ENCODE measurements around the gene LNX1. TPM values are rescaled to one million over a fixed set of nuclear protein-coding genes. Genes with fewer than 3 reads are reported as not detected.
A peak's percentile ranks its signal among the peaks of the same experiment; 100 is the strongest.

LNX1 gene
- total and polyA plus RNA-seq, 2 donors (not counting 3 experiments of a cell fraction or from before 2014, with no cell fraction given) = 0.72 to 1.3 TPM

DNA sequence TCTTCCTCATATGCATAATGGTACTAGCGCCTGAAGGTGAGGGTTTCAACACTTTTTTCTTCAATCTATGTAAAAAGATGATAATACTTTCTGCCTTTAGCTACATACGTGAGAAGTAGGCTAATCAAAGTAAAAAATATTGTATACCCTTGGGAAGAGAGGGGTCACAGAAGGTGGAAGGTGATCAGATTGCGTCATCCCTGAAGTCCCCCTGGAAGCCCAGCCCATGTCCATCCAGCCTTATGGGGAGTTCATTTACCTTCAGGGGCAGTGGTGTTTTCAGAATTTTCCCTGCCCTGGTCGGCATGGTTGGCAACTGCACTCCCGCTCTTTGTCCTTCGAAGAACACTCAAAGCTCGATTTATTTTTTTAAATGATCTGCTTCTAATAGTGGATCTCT is 84.2 kb downstream of the LNX1 start:
- BruUV-seq (replicated peaks) = no TSS peak
- peaks cover 10 to 13% of the 10 kb centered on the region in 2 experiments for H3K27me3 ChIP-seq (ENCODE audit: control insufficient read depth in 2 of 2, insufficient read depth in 2 of 2, low read length in 2 of 2)
- H4K20me1 ChIP-seq (replicated peaks; ENCODE audit: control insufficient read depth, extremely low read depth, insufficient read depth, low read length) = no peaks in the 10 kb centered on the region
- no peak overlapping the region for H2AFZ ChIP-seq (ENCODE audit: low read depth, low read length)
- H3K9ac ChIP-seq (replicated peaks; ENCODE audit: extremely low read depth, insufficient read depth, low read length) = no peak overlapping the region
- no peaks in the 10 kb centered on the region for H3K36me3 ChIP-seq (ENCODE audit: control insufficient read depth in 2 of 2, extremely low read depth in 1 of 2, insufficient read depth in 2 of 2, low read length in 2 of 2)
- H3K27ac ChIP-seq (ENCODE audit: insufficient read depth, low read depth, low read length) = no peak overlapping the region
- dilution Hi-C loops (cut with MboI; ENCODE audit: extremely low pct_ligation_motif_present, low sequenced_read_pairs) = no loop called here
- TF ChIP-seq POLR2A (IDR thresholded peaks at IDR 0.05; ENCODE audit: low read depth, low read length) (no peak), POLR2AphosphoS5 (IDR thresholded peaks at IDR 0.05; ENCODE audit: insufficient read depth, low read depth, low read length) (no peak), EZH2 (IDR thresholded peaks at IDR 0.05; ENCODE audit: borderline replicate concordance, low read depth, low read length, severe bottlenecking) (no peak), MYC (IDR thresholded peaks at IDR 0.05; ENCODE audit: low read depth, low read length) (no peak), GATA2 (IDR thresholded peaks at IDR 0.05; ENCODE audit: insufficient read depth, insufficient read length, low read depth, low read length) (no peak)
- H3K9me1 ChIP-seq (replicated peaks; ENCODE audit: control insufficient read depth, extremely low read depth, insufficient read depth, low read length) = no peaks in the 10 kb centered on the region
- no peak overlapping the region for H3K4me3 ChIP-seq (replicated peaks in 1 of 3; ENCODE audit: insufficient read depth in 1 of 3, low read depth in 1 of 3, low read length in 3 of 3)
- POLR2A ChIA-PET = no interaction called here
- H3K4me1 ChIP-seq (ENCODE audit: control insufficient read depth, extremely low read depth, insufficient read depth, low read length) = no peaks in the 10 kb centered on the region
- CTCF ChIA-PET = interaction anchor here (0.9 to 2.3 kb wide), 10 partner anchors 10 to 727 kb away, joined by 3 to 28 read pairs (median 7); no protein-coding TSS in a partner anchor
- H3K4me2 ChIP-seq (ENCODE audit: insufficient read depth, low read length) = no peak overlapping the region
- intact Hi-C loops (cut with micrococcal nuclease) = loop anchor here (2.0 kb wide), 1 partner anchor 52 kb away; no protein-coding TSS in a partner anchor
- H3K9me3 ChIP-seq (replicated peaks; ENCODE audit: control insufficient read depth, insufficient read depth, low read length) = no peaks in the 10 kb centered on the region
- no peaks in the 10 kb centered on the region for H3K79me2 ChIP-seq (ENCODE audit: control insufficient read depth, insufficient read depth, low read length)
- no peak for DNase-seq (ENCODE audit: low read depth, low spot score)
- no peak for FAIRE-seq

- no peaks in the 10 kb centered on the region for H4K20me1 ChIP-seq (replicated peaks; ENCODE audit: control insufficient read depth, extremely low read depth, insufficient read depth, low read length)
- no peak overlapping the region for H3K4me3 ChIP-seq (replicated peaks in 1 of 3; ENCODE audit: insufficient read depth in 1 of 3, low read depth in 1 of 3, low read length in 3 of 3)
- H3K9me1 ChIP-seq (replicated peaks; ENCODE audit: control insufficient read depth, extremely low read depth, insufficient read depth, low read length) = no peaks in the 10 kb centered on the region
- no peaks in the 10 kb centered on the region for H3K4me1 ChIP-seq (ENCODE audit: control insufficient read depth, extremely low read depth, insufficient read depth, low read length)
- no peaks in the 10 kb centered on the region for H3K9me3 ChIP-seq (replicated peaks; ENCODE audit: control insufficient read depth, insufficient read depth, low read length)
- H2AFZ ChIP-seq (ENCODE audit: low read depth, low read length) = no peak overlapping the region
- TF ChIP-seq POLR2A (IDR thresholded peaks at IDR 0.05; ENCODE audit: low read depth, low read length) (no peak), EZH2 (IDR thresholded peaks at IDR 0.05; ENCODE audit: borderline replicate concordance, low read depth, low read length, severe bottlenecking) (no peak), CTCF (IDR thresholded peaks at IDR 0.05; ENCODE audit: extremely low read depth in 1 of 2, insufficient read depth in 1 of 2, low read depth in 1 of 2, low read length in 2 of 2) (peak in 1 of 2 donors; percentile 32)
- DNase-seq (ENCODE audit: low read depth, low spot score) (peak; percentile 23), FAIRE-seq (no peak)
- no peaks in the 10 kb centered on the region for H3K79me2 ChIP-seq (ENCODE audit: control insufficient read depth, insufficient read depth, low read length)
- H3K4me2 ChIP-seq (ENCODE audit: insufficient read depth, low read length) = no peak overlapping the region
- peaks cover 8 to 9% of the 10 kb centered on the region in 2 experiments for H3K27me3 ChIP-seq (ENCODE audit: control insufficient read depth in 2 of 2, insufficient read depth in 2 of 2, low read length in 2 of 2)
- H3K27ac ChIP-seq (ENCODE audit: insufficient read depth, low read depth, low read length) = no peak overlapping the region
- intact Hi-C loops (cut with micrococcal nuclease) (loop anchor here (2.0 kb wide), 1 partner anchor 53 kb away; no protein-coding TSS in a partner anchor), dilution Hi-C loops (cut with MboI; ENCODE audit: extremely low pct_ligation_motif_present, low sequenced_read_pairs) (no loop called here)
- H3K9ac ChIP-seq (replicated peaks; ENCODE audit: extremely low read depth, insufficient read depth, low read length) = no peak overlapping the region
- ChIA-PET CTCF (interaction anchor here (0.6 to 2.3 kb wide), 24 partner anchors 8 to 728 kb away, joined by 3 to 28 read pairs (median 5); no protein-coding TSS in a partner anchor), POLR2A (no interaction called here)
- H3K36me3 ChIP-seq (ENCODE audit: control insufficient read depth in 2 of 2, extremely low read depth in 1 of 2, insufficient read depth in 2 of 2, low read length in 2 of 2) = no peaks in the 10 kb centered on the region
- BruUV-seq (replicated peaks) = no TSS peak
Measured at GRCh38 chr4:53505947-53506346, 85.3 kb downstream of the LNX1 start.

Measured in endothelial cell of umbilical vein (primary cell).